ENCODE measurements around the gene NUP37.

The NUP37 gene

DNA sequence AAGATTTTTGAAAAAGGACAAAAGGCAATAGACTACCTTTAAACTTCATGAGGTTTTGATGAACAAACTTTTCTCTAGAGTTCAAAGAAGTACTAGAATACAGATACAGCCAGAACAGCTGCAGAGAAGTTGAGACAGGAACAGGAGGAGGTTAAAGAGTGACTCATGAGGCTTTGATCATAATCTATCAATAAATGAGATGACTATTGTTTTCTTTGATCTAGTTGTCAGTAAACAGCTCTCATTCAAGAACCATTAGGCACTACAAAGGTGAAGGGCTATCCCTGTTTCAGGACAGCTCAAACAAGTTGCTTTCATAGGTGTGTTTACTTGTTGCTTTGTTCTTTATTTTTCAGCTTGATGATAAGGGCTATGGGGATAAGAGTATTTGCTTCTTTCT lies 60.6 kb downstream of the NUP37 start:
- no peak overlapping the region for H3K4me3 ChIP-seq (ENCODE audit: control insufficient read depth, low read depth, low read length)
- no peak for DNase-seq (ENCODE audit: low read depth)
- TF ChIP-seq, protein P1, sequence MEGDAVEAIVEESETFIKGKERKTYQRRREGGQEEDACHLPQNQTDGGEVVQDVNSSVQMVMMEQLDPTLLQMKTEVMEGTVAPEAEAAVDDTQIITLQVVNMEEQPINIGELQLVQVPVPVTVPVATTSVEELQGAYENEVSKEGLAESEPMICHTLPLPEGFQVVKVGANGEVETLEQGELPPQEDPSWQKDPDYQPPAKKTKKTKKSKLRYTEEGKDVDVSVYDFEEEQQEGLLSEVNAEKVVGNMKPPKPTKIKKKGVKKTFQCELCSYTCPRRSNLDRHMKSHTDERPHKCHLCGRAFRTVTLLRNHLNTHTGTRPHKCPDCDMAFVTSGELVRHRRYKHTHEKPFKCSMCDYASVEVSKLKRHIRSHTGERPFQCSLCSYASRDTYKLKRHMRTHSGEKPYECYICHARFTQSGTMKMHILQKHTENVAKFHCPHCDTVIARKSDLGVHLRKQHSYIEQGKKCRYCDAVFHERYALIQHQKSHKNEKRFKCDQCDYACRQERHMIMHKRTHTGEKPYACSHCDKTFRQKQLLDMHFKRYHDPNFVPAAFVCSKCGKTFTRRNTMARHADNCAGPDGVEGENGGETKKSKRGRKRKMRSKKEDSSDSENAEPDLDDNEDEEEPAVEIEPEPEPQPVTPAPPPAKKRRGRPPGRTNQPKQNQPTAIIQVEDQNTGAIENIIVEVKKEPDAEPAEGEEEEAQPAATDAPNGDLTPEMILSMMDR (IDR thresholded peaks at IDR 0.05; ENCODE audit: control insufficient read depth, insufficient read depth, low read depth, low read length, missing control alignments), result no peak

DNA sequence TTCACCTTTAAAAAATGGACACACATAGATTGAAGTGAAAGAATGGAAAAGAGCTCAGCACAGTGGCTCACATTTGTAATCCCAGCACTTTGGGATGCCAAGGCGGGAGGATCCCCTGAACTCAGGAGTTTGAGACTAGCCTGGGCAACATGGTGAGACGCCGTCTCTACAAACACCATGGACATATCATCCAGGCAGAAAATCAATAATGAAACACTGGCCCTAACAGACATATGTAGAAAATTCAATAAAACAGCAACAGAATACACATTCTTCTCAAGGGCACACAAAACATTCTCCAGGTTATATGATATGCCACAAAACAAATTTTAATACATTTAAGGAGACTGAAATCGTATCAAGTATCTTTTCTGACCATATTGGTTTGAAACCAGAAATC lies 65.6 kb downstream of the NUP37 start:
- no peak overlapping the region for H3K4me3 ChIP-seq (ENCODE audit: control insufficient read depth, low read depth, low read length)
- TF ChIP-seq, protein P1 (IDR thresholded peaks at IDR 0.05; ENCODE audit: control insufficient read depth, insufficient read depth, low read depth, low read length, missing control alignments), result no peak
- no peak for DNase-seq (ENCODE audit: low read depth)

DNA sequence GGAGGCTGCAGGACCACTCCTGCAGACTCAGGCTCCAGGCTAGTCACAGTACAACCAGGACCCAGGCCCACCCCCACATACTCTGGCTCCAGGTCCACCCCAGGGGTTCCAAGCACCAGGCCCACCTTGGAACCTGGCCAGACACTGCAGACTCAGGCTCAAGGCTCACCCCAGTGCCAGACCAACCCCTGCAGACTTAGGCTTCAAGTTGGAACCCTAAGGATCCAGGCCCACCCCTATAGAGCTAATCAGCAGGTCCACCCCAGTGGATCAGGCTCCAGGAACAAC lies 66.9 kb downstream of the NUP37 start:
- no peak overlapping the region for H3K4me3 ChIP-seq (ENCODE audit: control insufficient read depth, low read depth, low read length)
- TF ChIP-seq, protein P1 (IDR thresholded peaks at IDR 0.05; ENCODE audit: control insufficient read depth, insufficient read depth, low read depth, low read length, missing control alignments), result no peak
- no peak for DNase-seq (ENCODE audit: low read depth)

DNA sequence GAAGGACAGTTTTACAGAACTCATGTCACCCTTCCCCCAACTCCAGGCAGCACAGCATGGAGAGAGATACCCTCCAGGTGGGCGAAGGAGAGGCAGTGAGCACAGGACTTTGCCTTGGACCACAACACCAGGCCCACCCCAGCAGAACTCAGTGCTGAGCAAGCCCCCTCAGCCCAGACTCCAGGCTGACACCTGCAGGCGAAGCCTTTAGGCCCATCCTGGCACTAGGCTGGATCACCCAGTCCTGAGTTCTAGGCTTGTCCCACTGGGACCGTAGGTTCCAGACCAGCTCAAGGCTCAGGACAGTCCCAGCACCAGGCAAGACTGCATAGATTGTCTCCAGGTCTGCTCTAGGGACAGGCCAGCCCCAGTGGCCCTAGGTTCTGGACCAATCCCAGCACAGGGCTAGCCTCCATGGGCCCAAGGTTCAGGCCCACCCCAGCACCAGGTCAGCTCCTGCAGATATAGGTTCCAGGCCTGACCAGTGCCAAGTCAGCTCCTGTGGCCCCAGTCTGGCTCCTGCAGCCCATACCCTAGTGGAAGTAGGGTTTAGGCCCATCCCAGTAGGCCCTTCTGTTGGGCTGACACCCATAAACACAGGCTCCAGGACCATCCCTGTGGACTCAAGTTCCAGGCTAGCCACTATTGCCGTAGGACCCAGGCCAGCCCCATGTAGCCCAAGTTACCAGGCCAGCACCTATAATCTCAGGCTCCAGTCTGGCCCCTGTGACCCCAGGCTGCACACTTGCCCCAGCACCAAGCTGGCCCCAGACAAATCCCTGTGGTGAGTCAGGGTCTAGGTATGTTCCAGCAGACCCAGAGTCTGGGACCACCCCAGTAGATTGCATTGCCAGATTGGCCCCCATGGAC lies 67.5 kb downstream of the NUP37 start:
- TF ChIP-seq, protein P1 (IDR thresholded peaks at IDR 0.05; ENCODE audit: control insufficient read depth, insufficient read depth, low read depth, low read length, missing control alignments), result no peak
- no peak overlapping the region for H3K4me3 ChIP-seq (ENCODE audit: control insufficient read depth, low read depth, low read length)
- DNase-seq (ENCODE audit: low read depth), result no peak

DNA sequence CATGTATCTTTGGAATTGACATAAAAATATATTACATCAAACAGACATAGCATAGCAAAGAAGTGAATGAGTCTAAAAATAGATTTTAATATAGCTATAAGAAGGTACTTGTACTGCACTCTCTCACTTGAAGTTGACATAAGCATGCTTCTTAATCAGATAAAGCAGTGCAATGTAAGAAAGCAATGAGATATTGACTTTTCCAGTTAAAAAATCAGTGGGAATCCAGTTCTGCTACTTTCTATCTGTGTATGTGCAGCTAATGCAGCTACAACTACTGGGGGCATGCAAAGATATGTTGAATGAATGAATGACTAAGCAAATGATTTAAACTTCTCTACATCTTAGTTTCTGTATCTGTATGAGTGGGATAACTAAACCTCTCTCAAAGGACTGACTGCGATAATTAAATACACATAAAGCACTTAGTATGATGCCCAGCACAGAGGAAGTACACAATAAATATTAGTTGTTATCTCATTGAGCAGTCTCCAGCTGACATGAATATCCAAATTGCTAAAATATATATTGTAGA lies 68.4 kb downstream of the NUP37 start:
- no peak for DNase-seq (ENCODE audit: low read depth)
- TF ChIP-seq, protein P1 (IDR thresholded peaks at IDR 0.05; ENCODE audit: control insufficient read depth, insufficient read depth, low read depth, low read length, missing control alignments), result no peak
- H3K4me3 ChIP-seq (ENCODE audit: control insufficient read depth, low read depth, low read length), result no peak overlapping the region

DNA sequence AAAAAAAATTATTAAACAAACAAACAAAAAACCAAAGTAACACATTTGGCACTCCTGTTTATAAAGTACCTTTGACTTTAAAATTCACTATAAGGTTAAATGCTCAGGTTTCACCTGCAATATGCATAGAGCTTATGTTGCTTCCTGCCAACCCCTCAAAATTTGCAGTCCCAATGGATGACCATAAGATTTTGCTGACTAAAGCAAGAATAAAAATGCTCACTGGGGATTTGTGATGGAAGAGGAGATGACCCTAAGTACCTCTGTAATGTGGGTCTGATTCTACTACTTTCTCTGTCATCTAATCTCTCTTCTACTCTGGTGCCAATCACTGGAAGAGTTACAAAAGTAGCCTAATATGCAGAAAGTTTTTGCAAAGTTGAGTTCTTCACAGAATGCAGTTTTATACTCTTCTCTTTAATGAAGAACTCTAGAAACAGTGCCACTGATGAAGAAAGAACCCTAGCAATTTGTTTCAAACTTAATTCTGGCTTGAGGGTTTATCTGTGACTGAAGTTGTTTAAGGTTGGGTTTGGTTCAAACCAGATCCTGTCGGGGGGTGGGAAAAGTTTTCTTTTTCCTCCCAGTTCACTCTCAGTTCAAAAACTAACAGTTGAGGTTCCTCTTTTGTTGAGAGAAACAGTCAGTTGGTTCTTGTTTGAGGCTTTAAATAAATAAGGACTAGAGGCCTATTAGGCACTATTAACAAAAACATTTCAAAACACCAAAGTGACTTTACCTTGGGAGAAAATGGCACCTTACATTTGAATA lies 69.1 kb downstream of the NUP37 start:
- TF ChIP-seq, protein P1 (IDR thresholded peaks at IDR 0.05; ENCODE audit: control insufficient read depth, insufficient read depth, low read depth, low read length, missing control alignments), result no peak
- DNase-seq (ENCODE audit: low read depth), result no peak

More for the DNA sequence above, 69.1 kb downstream of the NUP37 start:
- H3K4me3 ChIP-seq (ENCODE audit: control insufficient read depth, low read depth, low read length), result no peak overlapping the region

Measured in AG09309 (cell line).